ENCODE data around the gene GRAMD2A. TPM values are rescaled to one million over a fixed set of nuclear protein-coding genes. Genes with fewer than 3 reads are reported as not detected.
"Not testable (repeated sequence)": the region's sequence is repeated elsewhere in the genome, so short reads cannot be mapped to it uniquely, and the experiment has no call there.

Gene GRAMD2A
- total RNA-seq, 1 donor from 2014 or later = 0.21 TPM

DNA sequence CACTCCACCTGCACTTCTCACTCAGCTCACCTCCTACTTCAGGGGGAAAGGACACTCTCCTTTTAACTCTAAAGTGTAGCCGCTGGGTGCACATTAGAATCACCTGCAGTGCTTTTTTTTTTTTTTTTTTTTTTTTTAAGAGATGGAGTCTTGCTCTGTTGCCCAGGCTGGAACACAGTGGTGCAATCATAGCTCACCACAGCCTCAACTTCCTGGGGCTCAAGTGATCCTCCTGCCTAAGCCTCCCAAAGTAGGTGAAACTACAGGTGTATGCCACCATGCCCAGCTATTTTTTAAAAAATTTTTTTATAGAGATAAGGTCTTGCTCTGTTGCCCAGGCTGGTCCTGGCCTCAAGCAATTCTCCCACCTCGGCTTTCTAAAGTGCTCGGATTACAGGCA is 20.8 kb downstream of the GRAMD2A start:
- Mint-ChIP-seq H3K4me3 (no peak overlapping the region), H3K27me3 (ENCODE audit: insufficient read depth) (peaks cover 20% of the 10 kb centered on the region), H3K27ac (no peak overlapping the region), H3K9me3 (no peaks in the 10 kb centered on the region), H3K4me1 (ENCODE audit: low read depth) (no peaks in the 10 kb centered on the region), H3K36me3 (ENCODE audit: low read depth) (no peaks in the 10 kb centered on the region)
- DNase-seq (ENCODE audit: low spot score) = no peak
- intact Hi-C loops (cut with micrococcal nuclease) = no loop called here

DNA sequence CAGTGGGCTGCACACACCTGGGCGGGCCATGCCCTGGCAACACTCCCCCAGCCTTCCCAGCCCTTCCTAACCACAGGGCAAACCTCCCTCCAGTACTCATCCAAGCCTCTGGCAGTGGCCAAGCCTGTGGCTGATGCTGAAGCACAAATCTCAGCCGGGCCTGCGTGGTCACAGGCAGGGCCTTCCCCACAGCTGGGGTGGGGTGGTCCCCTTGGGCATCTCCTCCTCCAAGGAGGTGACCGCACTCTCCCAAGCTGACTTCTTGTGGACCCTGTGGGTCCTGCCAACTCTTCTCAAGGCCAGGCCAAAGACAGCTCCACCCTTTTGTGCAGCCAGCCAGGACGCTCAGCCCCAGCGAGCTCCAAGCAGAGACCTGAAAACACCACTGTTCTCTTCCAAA is 21.4 kb downstream of the GRAMD2A start:
- Mint-ChIP-seq H3K27ac (no peak overlapping the region), H3K36me3 (ENCODE audit: low read depth) (no peaks in the 10 kb centered on the region), H3K4me1 (ENCODE audit: low read depth) (no peaks in the 10 kb centered on the region), H3K9me3 (no peaks in the 10 kb centered on the region), H3K27me3 (ENCODE audit: insufficient read depth) (peaks cover 15% of the 10 kb centered on the region), H3K4me3 (no peak overlapping the region)
- no peak for DNase-seq (ENCODE audit: low spot score)
- intact Hi-C loops (cut with micrococcal nuclease) = no loop called here

DNA sequence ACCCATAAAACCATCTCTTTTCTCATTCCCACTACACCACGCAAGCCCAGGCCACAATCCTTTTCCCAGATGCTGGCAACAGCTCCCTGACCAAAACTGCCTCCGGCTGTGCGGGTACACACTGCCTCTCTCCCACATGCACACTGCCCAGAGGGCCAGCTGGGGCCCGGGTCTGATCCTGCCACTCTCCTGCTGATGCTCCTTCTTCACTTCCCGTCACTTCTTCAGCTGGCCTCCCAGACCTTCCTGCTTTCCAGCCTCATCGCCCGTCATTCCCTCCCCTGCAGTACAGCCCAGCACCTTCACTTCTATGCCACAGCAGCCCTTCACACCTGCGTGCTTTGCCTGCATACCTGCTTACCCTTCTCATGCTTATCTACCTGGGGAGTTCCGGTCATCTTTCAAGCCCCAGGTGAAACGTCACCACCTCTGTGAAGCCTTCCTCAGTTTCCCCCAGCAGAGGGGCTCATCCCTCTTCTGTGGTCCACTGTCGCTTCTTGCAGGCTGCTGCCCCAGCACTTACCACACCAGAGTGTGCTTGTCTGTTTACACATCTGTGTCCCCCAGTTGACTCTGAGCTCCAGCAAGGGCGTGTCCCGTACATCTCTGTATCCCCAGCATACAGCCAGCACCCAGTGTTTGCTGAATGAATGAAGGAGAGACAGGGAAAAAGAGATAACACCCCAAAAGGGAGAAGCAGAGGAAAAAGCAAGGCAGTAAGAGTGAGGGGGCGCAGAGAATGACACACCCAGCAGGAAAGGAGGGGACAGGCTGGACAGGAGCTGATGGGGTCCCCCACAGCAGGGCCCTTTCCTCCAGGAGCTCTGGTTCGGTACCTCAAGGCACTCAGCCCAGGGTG is 22.2 kb downstream of the GRAMD2A start:
- no peaks in the 10 kb centered on the region for H3K36me3 Mint-ChIP-seq (ENCODE audit: low read depth)
- H3K4me1 Mint-ChIP-seq (ENCODE audit: low read depth) = no peaks in the 10 kb centered on the region
- no peaks in the 10 kb centered on the region for H3K9me3 Mint-ChIP-seq
- intact Hi-C loops (cut with micrococcal nuclease) = no loop called here
- H3K4me3 Mint-ChIP-seq = no peak overlapping the region
- H3K27me3 Mint-ChIP-seq (ENCODE audit: insufficient read depth) = peaks cover 12% of the 10 kb centered on the region
- DNase-seq (ENCODE audit: low spot score) = no peak
- H3K27ac Mint-ChIP-seq = no peak overlapping the region

DNA sequence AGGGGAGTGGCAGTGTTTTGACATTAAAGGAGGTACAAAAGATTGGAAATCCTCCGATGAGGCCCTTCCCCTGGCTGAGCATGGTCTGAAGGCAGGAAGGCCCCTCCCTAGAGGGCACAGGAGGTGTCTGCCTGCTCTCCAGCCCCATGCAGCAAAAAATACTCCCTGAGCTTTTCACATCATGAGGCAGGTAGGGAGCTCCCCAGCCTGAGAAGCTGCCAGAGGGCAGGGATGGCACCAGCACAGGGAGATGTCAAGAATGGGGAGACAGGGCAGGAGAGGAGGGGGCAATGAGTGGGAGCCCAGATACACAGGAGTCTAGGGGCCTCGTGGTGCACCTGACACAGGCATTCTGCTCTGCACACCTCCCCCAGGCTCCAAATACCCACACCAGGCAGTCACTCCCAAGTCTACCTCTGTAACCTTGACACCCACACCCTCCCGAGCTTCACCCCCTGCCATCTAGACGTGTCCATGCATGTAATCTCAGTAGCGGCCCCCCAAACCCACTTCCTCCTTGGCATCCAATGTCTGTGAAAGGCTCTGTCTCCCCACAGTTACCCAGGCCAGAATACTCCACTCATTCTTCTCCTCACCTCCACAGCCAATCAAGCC is 22.9 kb downstream of the GRAMD2A start:
- DNase-seq (ENCODE audit: low spot score) = no peak
- intact Hi-C loops (cut with micrococcal nuclease) = no loop called here
- no peak overlapping the region for H3K27ac Mint-ChIP-seq
- no peak overlapping the region for H3K4me3 Mint-ChIP-seq
- H3K9me3 Mint-ChIP-seq = no peaks in the 10 kb centered on the region
- H3K4me1 Mint-ChIP-seq (ENCODE audit: low read depth) = no peaks in the 10 kb centered on the region
- H3K36me3 Mint-ChIP-seq (ENCODE audit: low read depth) = no peaks in the 10 kb centered on the region
- H3K27me3 Mint-ChIP-seq (ENCODE audit: insufficient read depth) = peaks cover 12% of the 10 kb centered on the region

DNA sequence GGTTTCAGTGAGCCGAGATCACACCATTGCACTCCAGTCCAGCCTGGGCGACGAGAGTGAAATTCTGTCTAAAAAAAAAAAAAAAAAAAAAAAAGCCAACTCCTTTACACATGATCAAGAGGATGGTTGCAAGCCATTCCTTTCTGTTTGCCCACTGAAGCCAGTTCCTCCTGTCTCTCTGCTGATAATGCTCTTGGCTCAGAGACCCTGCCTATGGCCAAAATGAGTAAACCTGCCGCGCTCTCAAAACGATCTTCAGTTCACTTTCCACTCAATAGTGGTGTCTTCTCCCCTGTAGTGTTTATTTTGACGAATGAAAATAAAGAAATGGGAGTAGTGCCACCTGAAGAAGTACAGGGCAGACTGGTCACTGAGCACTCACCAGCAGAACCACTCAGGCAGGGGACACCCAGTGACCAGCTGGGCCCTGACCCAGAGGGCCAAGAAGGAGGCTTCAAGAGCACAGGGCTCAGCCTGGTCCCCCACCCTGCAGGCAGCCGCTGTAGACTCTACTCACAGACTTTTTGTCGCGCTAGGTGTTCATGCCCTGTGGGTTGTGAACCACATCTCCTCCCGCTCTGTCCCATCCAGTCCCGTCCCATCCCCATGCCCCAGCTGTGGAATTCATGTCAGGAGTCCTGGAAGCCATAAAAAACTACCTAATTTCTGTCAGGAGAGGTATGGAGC is 23.6 kb downstream of the GRAMD2A start:
- peaks cover 12% of the 10 kb centered on the region for H3K27me3 Mint-ChIP-seq (ENCODE audit: insufficient read depth)
- peaks cover under 1% of the 10 kb centered on the region for H3K4me1 Mint-ChIP-seq (ENCODE audit: low read depth)
- no peak overlapping the region for H3K4me3 Mint-ChIP-seq
- DNase-seq (ENCODE audit: low spot score) = no peak
- no peaks in the 10 kb centered on the region for H3K9me3 Mint-ChIP-seq
- no peaks in the 10 kb centered on the region for H3K36me3 Mint-ChIP-seq (ENCODE audit: low read depth)
- H3K27ac Mint-ChIP-seq = no peak overlapping the region
- intact Hi-C loops (cut with micrococcal nuclease) = no loop called here

DNA sequence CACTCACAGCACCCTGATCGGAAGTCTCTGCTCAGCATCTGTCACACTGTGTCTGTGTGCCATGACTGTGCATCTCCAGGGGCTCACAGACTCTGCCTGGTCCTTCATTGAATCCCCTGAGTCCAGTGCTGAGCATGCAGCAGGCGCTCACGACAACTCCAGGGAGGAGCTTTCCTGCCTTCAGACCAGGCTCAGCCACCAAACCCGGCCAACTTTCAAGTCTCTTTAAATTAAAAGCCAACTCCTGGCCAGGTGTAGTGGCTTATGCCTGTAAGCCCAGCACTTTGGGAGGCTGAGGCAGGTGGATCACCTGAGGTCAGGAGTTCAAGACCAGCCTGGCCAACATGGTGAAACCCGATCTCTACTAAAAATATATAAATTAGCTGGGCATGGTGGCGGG is 24.2 kb downstream of the GRAMD2A start:
- Mint-ChIP-seq H3K27me3 (ENCODE audit: insufficient read depth) (peaks cover 12% of the 10 kb centered on the region), H3K4me1 (ENCODE audit: low read depth) (peaks cover 7% of the 10 kb centered on the region), H3K27ac (no peak overlapping the region), H3K4me3 (no peak overlapping the region), H3K36me3 (ENCODE audit: low read depth) (no peaks in the 10 kb centered on the region), H3K9me3 (no peaks in the 10 kb centered on the region)
- DNase-seq (ENCODE audit: low spot score) = no peak
- intact Hi-C loops (cut with micrococcal nuclease) = no loop called here

DNA sequence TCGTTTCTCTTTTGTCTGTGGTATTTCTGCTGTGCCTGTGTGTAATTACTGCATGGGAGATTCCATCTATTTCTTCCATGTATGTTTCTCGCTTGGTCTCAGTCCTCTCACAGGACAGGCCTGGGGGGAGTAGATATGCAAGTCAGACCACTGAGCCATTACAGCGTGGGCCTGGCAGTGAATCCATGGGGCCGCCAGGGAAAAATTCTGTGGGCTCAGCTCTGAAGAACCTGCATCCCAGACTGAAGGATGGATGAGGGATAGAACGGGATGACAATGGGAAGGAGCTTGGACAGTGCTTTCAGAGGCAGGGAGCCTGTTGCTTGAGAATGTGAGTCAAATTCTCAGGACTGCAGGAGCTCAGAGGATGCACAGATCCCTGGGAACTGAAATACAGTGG is 24.8 kb downstream of the GRAMD2A start:
- no peak for DNase-seq (ENCODE audit: low spot score)
- peaks cover 12% of the 10 kb centered on the region for H3K27me3 Mint-ChIP-seq (ENCODE audit: insufficient read depth)
- intact Hi-C loops (cut with micrococcal nuclease) = no loop called here
- H3K27ac Mint-ChIP-seq = no peak overlapping the region
- peaks cover 13% of the 10 kb centered on the region for H3K4me1 Mint-ChIP-seq (ENCODE audit: low read depth)
- no peak overlapping the region for H3K4me3 Mint-ChIP-seq
- no peaks in the 10 kb centered on the region for H3K9me3 Mint-ChIP-seq
- H3K36me3 Mint-ChIP-seq (ENCODE audit: low read depth) = no peaks in the 10 kb centered on the region

DNA sequence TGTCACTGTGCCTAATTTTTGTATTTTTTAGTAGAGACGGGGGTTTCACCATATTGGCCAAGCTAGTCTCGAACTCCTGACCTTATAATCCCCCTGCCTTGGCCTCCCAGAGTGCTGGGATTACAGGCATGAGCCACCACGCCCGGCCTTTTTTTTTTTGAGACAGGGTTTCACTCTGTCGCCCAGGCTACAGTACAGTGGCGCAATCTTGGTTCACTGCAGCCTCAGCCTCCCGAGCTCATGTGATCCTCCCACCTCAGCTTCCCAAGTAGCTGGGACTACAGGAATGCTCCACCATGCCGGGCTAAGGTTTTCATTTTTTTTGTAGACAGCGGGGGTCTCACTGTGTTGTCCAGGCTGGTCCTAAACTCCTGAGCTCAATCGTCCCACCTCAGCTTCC is 25.6 kb downstream of the GRAMD2A start:
- H3K36me3 Mint-ChIP-seq (ENCODE audit: low read depth); H3K27ac Mint-ChIP-seq; DNase-seq (ENCODE audit: low spot score); intact Hi-C loops (cut with micrococcal nuclease); H3K4me3 Mint-ChIP-seq; H3K9me3 Mint-ChIP-seq: not testable (repeated sequence)
- H3K27me3 Mint-ChIP-seq (ENCODE audit: insufficient read depth) = peaks cover 12% of the 10 kb centered on the region
- H3K4me1 Mint-ChIP-seq (ENCODE audit: low read depth) = peaks cover 13% of the 10 kb centered on the region

DNA sequence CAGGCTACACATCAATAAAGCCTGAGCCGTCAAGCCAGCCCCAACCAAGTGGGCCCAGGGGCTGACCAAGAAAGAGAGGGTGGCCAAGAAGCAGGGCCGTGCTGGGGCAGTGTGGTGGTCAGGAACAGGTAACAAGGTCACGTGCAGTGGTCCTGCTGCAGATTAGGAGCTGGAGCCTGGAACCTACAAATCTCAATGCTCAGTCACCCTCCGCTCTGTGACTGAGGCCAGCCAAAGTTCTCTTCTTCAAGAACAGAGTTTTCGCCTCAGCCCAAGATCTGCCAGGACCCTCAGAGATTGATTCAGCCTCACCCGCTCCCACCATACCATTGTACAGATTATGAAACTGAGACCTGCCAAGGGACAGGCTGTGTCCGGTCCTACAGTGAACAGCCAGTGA is 26.9 kb downstream of the GRAMD2A start:
- H3K36me3 Mint-ChIP-seq (ENCODE audit: low read depth) = no peaks in the 10 kb centered on the region
- peaks cover 14% of the 10 kb centered on the region for H3K27me3 Mint-ChIP-seq (ENCODE audit: insufficient read depth)
- H3K4me1 Mint-ChIP-seq (ENCODE audit: low read depth) = peaks cover 13% of the 10 kb centered on the region
- H3K27ac Mint-ChIP-seq = no peak overlapping the region
- intact Hi-C loops (cut with micrococcal nuclease) = no loop called here
- no peak for DNase-seq (ENCODE audit: low spot score)
- no peak overlapping the region for H3K4me3 Mint-ChIP-seq
- no peaks in the 10 kb centered on the region for H3K9me3 Mint-ChIP-seq

DNA sequence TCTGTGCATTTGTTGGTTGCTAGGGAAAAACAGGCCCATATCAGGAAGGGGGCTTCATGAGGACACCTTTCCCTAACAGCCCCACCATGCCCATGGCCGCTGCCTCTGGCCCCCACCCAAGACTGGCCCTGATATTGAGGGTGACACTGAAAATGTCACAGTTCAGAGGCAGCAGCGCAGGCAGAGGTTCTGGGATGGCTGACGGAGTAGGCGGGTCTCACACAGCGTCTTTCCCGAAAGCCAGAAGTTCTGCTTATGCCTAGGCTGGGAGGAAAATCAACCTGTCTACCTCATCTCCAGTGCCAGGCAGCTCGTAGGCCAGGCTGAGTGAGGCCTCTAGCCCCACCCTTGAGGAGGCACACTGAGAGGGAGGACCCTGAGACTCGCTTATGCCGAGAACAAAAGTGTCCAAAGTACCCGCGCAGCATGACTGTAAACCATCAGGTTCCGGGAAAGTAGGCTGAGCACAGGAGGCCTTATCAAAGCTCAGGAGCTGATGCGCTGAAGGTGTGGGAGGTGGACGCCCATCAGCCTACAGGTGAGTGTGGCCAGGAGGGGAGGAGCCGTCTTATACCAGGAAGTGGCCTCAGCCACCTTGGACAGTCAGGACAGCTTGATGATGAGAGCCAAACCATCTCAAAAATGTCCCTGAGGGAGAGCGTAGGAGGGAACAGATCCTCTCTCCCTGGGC is 27.5 kb downstream of the GRAMD2A start:
- Mint-ChIP-seq H3K36me3 (ENCODE audit: low read depth) (no peaks in the 10 kb centered on the region), H3K27ac (no peak overlapping the region), H3K27me3 (ENCODE audit: insufficient read depth) (peaks cover 9% of the 10 kb centered on the region), H3K9me3 (no peaks in the 10 kb centered on the region), H3K4me1 (ENCODE audit: low read depth) (peaks cover 13% of the 10 kb centered on the region), H3K4me3 (no peak overlapping the region)
- intact Hi-C loops (cut with micrococcal nuclease) = no loop called here
- DNase-seq (ENCODE audit: low spot score) = no peak

DNA sequence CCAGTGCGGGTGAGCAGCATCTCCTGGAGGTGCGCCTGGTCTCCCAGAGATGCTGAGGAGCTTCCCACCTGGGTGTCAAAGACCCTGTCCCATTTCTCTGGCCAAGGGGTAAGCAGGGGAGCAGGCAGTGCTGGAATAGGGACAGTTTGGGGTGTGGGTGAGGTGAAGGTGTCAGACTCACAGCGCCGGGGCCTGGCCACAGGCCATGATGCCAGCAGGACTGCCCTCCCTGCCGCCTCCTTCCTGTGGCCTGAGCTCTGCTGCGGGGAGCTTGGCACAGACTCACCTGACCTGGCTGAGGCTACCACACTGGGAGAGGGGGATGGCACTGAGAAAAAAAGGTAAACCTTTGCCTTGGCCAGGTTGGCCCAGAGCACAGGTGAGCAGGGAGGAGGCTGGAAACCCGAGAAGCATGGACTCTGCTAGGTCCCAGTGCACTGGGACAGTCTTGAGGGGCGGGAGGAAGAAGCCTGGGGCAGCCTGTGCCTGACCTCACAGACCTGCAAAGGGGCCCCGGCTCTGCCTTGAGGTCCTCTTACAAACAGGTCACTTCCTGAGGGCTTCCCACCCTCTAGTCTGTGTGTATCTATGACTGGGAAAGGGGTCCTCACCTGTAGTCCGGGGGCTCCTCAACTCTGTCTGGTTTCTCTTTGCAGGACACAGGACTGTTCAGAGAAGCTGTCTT is 28.2 kb downstream of the GRAMD2A start:
- H3K36me3 Mint-ChIP-seq (ENCODE audit: low read depth) = no peaks in the 10 kb centered on the region
- H3K4me3 Mint-ChIP-seq = no peak overlapping the region
- no peak for DNase-seq (ENCODE audit: low spot score)
- intact Hi-C loops (cut with micrococcal nuclease) = no loop called here
- no peak overlapping the region for H3K27ac Mint-ChIP-seq
- H3K9me3 Mint-ChIP-seq = no peaks in the 10 kb centered on the region
- peaks cover 13% of the 10 kb centered on the region for H3K4me1 Mint-ChIP-seq (ENCODE audit: low read depth)
- peaks cover 5% of the 10 kb centered on the region for H3K27me3 Mint-ChIP-seq (ENCODE audit: insufficient read depth)

DNA sequence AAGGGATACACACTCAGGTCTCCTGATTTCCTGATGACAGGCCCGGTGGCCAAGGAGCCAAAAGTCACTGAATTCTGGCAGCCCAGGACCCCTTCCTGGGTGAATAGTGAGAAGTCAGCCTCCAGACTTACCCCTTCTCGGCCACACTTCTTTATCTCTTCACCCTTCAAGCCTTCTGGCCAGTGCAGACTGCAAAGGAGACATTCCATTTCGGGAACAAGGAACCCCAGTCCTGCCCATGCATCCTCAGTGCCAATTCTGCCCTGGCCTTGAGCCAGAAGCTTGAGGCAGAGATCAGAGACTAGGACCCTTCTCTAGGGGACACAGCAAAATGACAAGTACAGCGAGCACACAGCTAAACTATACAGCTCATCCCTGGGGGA is 28.8 kb downstream of the GRAMD2A start:
- Mint-ChIP-seq H3K36me3 (ENCODE audit: low read depth) (no peaks in the 10 kb centered on the region), H3K27me3 (ENCODE audit: insufficient read depth) (peaks cover 5% of the 10 kb centered on the region), H3K9me3 (no peaks in the 10 kb centered on the region), H3K4me3 (no peak overlapping the region), H3K27ac (peak overlapping the region; percentile 63), H3K4me1 (ENCODE audit: low read depth) (peaks cover 13% of the 10 kb centered on the region)
- DNase-seq (ENCODE audit: low spot score) = no peak
- intact Hi-C loops (cut with micrococcal nuclease) = no loop called here

All from activated T-helper 1 cell treated with anti-CD3 and anti-CD28 coated beads, Interleukin-12 subunit alpha, Interleukin-12 subunit beta, Interleukin-2, Interleukin-4 antibody, amounts not matched to agents 30 ng/mL and 10 ng/mL and 1 ng/mL, durations not matched to agents 14 hours and 24 hours and 36 hours (primary cell).